Lung (tissue), 12 donors: ENCODE data around the gene SHMT2. TPM values are rescaled to one million over a fixed set of nuclear protein-coding genes. Genes with fewer than 3 reads are reported as not detected.

Experiments
- ATAC-seq: fragments of 200-7000 bp; cut with Tn5 transposase; one replicate; pipeline ENCODE4 v1.9.1; 2020; ENCODE audit warnings: moderate number of reproducible peaks; ENCODE audit not compliant: insufficient read depth, low FRiP score
- DNase-seq, 3 donors: peaks; one replicate each; pipeline ENCODE4 v3.0.0-alpha.2; 2013 to 2017
- H3K27ac ChIP-seq, 2 donors: one replicate each; pipeline ENCODE4 v1.5.1; 2013; ENCODE audit warnings: mild to moderate bottlenecking in 2 of 2, moderate library complexity in 2 of 2, control low read depth in 1 of 2, inconsistent platforms in 1 of 2, low read depth in 1 of 2, low read length in 1 of 2
- H3K27me3 ChIP-seq, 3 donors: one replicate each; pipeline ENCODE4 v1.5.1; 2013; ENCODE audit warnings: low read length in 2 of 3; ENCODE audit not compliant: control insufficient read depth in 3 of 3, insufficient read depth in 3 of 3
- H3K36me3 ChIP-seq, 4 donors: one replicate each; pipeline ENCODE4 v1.5.1; 2013; ENCODE audit warnings: low read length in 4 of 4, mild to moderate bottlenecking in 1 of 4, moderate library complexity in 1 of 4; ENCODE audit not compliant: control insufficient read depth in 4 of 4, insufficient read depth in 4 of 4
- H3K4me1 ChIP-seq, 5 donors: one replicate each; pipeline ENCODE4 v1.5.1; 2013; ENCODE audit warnings: low read length in 5 of 5, mild to moderate bottlenecking in 2 of 5, moderate library complexity in 1 of 5; ENCODE audit not compliant: control insufficient read depth in 5 of 5, insufficient read depth in 5 of 5
- H3K4me3 ChIP-seq: one replicate; pipeline ENCODE4 v1.5.1; 2013; ENCODE audit warnings: mild to moderate bottlenecking, control low read depth, moderate library complexity
- H3K9ac ChIP-seq, 2 donors: one replicate each; pipeline ENCODE4 v1.5.1; 2013; ENCODE audit warnings: low read length in 2 of 2, control low read depth in 1 of 2; ENCODE audit not compliant: insufficient read depth in 1 of 2
- H3K9me3 ChIP-seq, 4 donors: one replicate each; pipeline ENCODE4 v1.5.1; 2013; ENCODE audit warnings: low read length in 3 of 4, mild to moderate bottlenecking in 1 of 4, moderate library complexity in 1 of 4; ENCODE audit not compliant: control insufficient read depth in 4 of 4, insufficient read depth in 3 of 4
- CTCF ChIP-seq: IDR thresholded peaks from 2 replicates; pipeline ENCODE4 v1.5.1; 2012; ENCODE audit warnings: mild to moderate bottlenecking; ENCODE audit errors: control extremely low read depth, extremely low read depth
- WGBS, 2 donors: extraction: QIAGEN DNeasy Blood & Tissue Kit; methylation state at CpG; one replicate each; pipeline ENCODE4 v1.1.7; 2013; 5-methylcytosine and 5-hydroxymethylcytosine counted together
- polyA plus RNA-seq, 2 donors: library from polyadenylated mRNA; stranded (reverse); fragments of 200-250 nt; gene quantifications; one replicate each; pipeline ENCODE4 v1.2.1, GENCODE V29; 2013
- total RNA-seq, 2 donors: library from RNA; depleted of rRNA in 1 of 2; stranded (reverse); fragments of >200 nt in 1 of 2; gene quantifications; one replicate each; pipeline ENCODE4 v1.2.1, GENCODE V29; 2014 to 2021
- donor health status: control.
- donor health status: control.
- donor health status: Bipolar disorder and iron deficiency.
- donor health status: healthy.
- donor health status: DM: yes; HTN: yes; CAD: no.

Gene SHMT2
- total and polyA plus RNA-seq, 4 donors: 46.1 to 113 (median 76.8) TPM

DNA sequence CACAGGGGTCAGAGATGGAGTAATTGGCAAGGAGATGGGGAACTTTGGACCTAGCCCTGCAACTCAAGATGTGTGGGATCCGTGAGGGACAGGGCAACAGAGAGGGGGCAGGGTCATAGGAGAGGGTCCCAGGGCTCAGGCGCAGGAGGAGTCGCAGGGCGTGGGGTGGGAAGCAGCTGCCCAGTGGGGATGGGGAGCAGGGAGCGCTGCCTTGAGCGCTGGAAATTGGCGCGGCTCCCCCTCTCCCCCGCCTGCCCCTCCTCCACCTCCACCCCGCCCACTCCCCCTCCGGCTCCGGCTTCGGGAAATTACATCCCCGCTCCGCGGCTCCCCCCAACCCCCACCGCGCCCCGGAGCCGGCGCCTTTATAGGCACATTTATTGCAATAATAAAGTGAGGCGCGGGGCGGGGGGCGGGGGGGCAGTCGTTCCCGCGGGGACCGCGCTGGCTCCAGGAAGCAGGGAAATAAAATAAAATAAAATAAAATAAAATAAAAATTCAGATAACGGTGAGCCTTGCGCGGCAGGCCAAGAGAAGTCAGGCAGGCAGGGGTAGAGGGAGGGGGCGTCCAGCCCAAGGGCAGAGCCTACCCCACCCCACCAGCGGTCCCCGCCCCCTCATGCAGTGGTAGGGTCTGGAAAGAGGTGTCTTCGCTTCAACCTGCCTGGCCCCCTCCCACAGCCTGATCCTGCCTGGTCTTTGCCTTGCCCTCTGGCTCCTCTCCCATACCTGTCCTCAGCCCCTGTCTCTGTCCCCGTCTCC lies 9.3 kb upstream of the SHMT2 start:
- Histone ChIP-seq H3K4me3 (no peak overlapping the region), H3K27me3 (peaks cover 4 to 84% (median 66%) of the 10 kb centered on the region in 3 donors)
- no peak for ATAC-seq

DNA sequence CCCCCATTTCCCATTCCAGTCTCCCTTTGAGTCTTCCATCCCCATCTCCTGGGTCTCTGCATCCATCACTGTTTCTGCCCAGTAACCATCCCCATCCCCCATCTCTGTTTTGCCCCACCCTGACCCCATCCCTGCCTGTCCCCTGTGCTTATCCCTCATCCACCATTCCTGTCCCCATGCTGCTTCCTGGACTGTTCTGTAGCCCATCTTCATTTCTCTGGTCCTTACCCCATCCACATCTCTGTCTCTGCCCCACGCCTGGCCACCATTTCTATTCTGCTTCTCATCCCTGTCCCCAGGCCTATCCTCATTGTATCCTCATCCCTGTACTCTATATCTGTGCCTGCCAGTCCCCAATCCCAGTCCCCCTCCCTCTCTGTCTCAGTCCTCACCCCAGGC lies 8.7 kb upstream of the SHMT2 start:
- no peak for TF ChIP-seq CTCF
- no peak overlapping the region for H3K27ac ChIP-seq
- peaks cover 0 to 36% (median 10%) of the 10 kb centered on the region in 5 donors for H3K4me1 ChIP-seq
- ATAC-seq: no peak
- no peak overlapping the region for H3K9ac ChIP-seq
- no peak overlapping the region for H3K4me3 ChIP-seq
- H3K36me3 ChIP-seq: no peaks in the 10 kb centered on the region
- peaks cover 6 to 80% (median 65%) of the 10 kb centered on the region in 3 donors for H3K27me3 ChIP-seq
- 44 to 46% methylated on average over 1 of the region's 1 CpG for WGBS, 2 donors
- peaks cover 0 to 4% (median 0%) of the 10 kb centered on the region in 4 donors for H3K9me3 ChIP-seq
- DNase-seq: no peak

More for the DNA sequence above, 9.3 kb upstream of the SHMT2 start:
- Histone ChIP-seq H3K27ac (no peak overlapping the region), H3K36me3 (no peaks in the 10 kb centered on the region), H3K9me3 (peaks cover 0 to 4% (median 0%) of the 10 kb centered on the region in 4 donors), H3K9ac (no peak overlapping the region), H3K4me1 (peaks cover 0 to 37% (median 12%) of the 10 kb centered on the region in 5 donors)
- DNase-seq: peak in 1 of 3 donors; percentile 40
- WGBS, 2 donors: 7 to 8% methylated on average over 20 to 38 of the region's 38 CpGs
- TF ChIP-seq CTCF: no peak

GRCh38 chr12:57221169-57221917 lies 8.2 kb upstream of the SHMT2 start:
- Histone ChIP-seq H3K9me3 (peaks cover 0 to 4% (median 0%) of the 10 kb centered on the region in 4 donors), H3K36me3 (no peaks in the 10 kb centered on the region), H3K4me3 (no peak overlapping the region), H3K9ac (no peak overlapping the region), H3K27me3 (peaks cover 9 to 85% (median 63%) of the 10 kb centered on the region in 3 donors), H3K4me1 (peaks cover 0 to 37% (median 6%) of the 10 kb centered on the region in 5 donors), H3K27ac (no peak overlapping the region)
- 14 to 15% methylated on average over 24 of the region's 24 CpGs for WGBS, 2 donors
- DNase-seq (no peak), ATAC-seq (no peak)
- TF ChIP-seq CTCF: no peak
